ENCODE data around the gene HMGCLL1. TPM values are rescaled to one million over a fixed set of nuclear protein-coding genes. Genes with fewer than 3 reads are reported as not detected.
A peak's percentile ranks its signal among the peaks of the same experiment; 100 is the strongest.

Gene HMGCLL1
- total RNA-seq, 1 experiment from 2014 or later = 0.39 TPM

- DNase-seq = peak in 1 of 2 experiments; percentile 16
- Histone ChIP-seq H4K20me1 (ENCODE audit: insufficient read depth) (no peaks in the 10 kb centered on the region), H3F3A (ENCODE audit: insufficient read depth, low read depth) (no peaks in the 10 kb centered on the region), H3K4me2 (no peak overlapping the region), H3K9me3 (ENCODE audit: insufficient read depth, low read depth) (no peaks in the 10 kb centered on the region), H2AFZ (no peak overlapping the region), H3K27me3 (ENCODE audit: insufficient read depth, low read depth) (no peaks in the 10 kb centered on the region), H3K9me2 (ENCODE audit: insufficient read depth) (no peaks in the 10 kb centered on the region; the same call in 1 of the 2 replicates), H3K36me3 (ENCODE audit: low read depth) (no peaks in the 10 kb centered on the region), H3K79me2 (ENCODE audit: low read depth) (no peaks in the 10 kb centered on the region), H3K4me3 (no peak overlapping the region), H3K27ac (no peak overlapping the region), H3K4me1 (replicated peaks; ENCODE audit: insufficient read depth) (no peaks in the 10 kb centered on the region)
- TF ChIP-seq EZH2 (IDR thresholded peaks at IDR 0.05; ENCODE audit: low read depth) (no peak), CTCF (conservative IDR thresholded peaks at IDR 0.05) (peak; percentile 64)
- intact Hi-C loops (cut with micrococcal nuclease; ENCODE audit: unreplicated experiment) = loop anchor here (1.0 to 2.0 kb wide), 2 partner anchors 266 to 269 kb away; no protein-coding TSS in a partner anchor
- ChIA-PET CTCF (no interaction called here), POLR2A (ENCODE audit: unreplicated experiment) (no interaction called here)
- BruUV-seq (replicated peaks) = no TSS peak
Measured at GRCh38 chr6:55617272-55617671, 38.3 kb upstream of the HMGCLL1 start.

- intact Hi-C loops (cut with micrococcal nuclease; ENCODE audit: unreplicated experiment) = no loop called here
- Histone ChIP-seq H4K20me1 (ENCODE audit: insufficient read depth) (no peaks in the 10 kb centered on the region), H3K36me3 (ENCODE audit: low read depth) (no peaks in the 10 kb centered on the region), H3K27ac (no peak overlapping the region), H3K4me3 (no peak overlapping the region), H3K79me2 (ENCODE audit: low read depth) (no peaks in the 10 kb centered on the region), H3K9me3 (ENCODE audit: insufficient read depth, low read depth) (no peaks in the 10 kb centered on the region), H2AFZ (no peak overlapping the region), H3K4me1 (replicated peaks; ENCODE audit: insufficient read depth) (no peaks in the 10 kb centered on the region), H3F3A (ENCODE audit: insufficient read depth, low read depth) (no peaks in the 10 kb centered on the region), H3K4me2 (no peak overlapping the region), H3K27me3 (ENCODE audit: insufficient read depth, low read depth) (no peaks in the 10 kb centered on the region), H3K9me2 (ENCODE audit: insufficient read depth) (peaks cover 6% of the 10 kb centered on the region; the same call in 1 of the 2 replicates)
- TF ChIP-seq CTCF (conservative IDR thresholded peaks at IDR 0.05) (no peak), EZH2 (IDR thresholded peaks at IDR 0.05; ENCODE audit: low read depth) (no peak)
- DNase-seq = no peak
- ChIA-PET POLR2A (ENCODE audit: unreplicated experiment) (no interaction called here), CTCF (no interaction called here)
- BruUV-seq (replicated peaks) = no TSS peak
Measured at GRCh38 chr6:55604021-55604420, 25.0 kb upstream of the HMGCLL1 start.

GRCh38 chr6:55601120-55601519 lies 22.1 kb upstream of the HMGCLL1 start:
- no peaks in the 10 kb centered on the region for H3K79me2 ChIP-seq (ENCODE audit: low read depth)
- no peaks in the 10 kb centered on the region for H3K9me3 ChIP-seq (ENCODE audit: insufficient read depth, low read depth)
- TF ChIP-seq EZH2 (IDR thresholded peaks at IDR 0.05; ENCODE audit: low read depth) = no peak
- no peak for TF ChIP-seq CTCF (conservative IDR thresholded peaks at IDR 0.05)
- ChIA-PET CTCF (no interaction called here), POLR2A (ENCODE audit: unreplicated experiment) (no interaction called here)
- intact Hi-C loops (cut with micrococcal nuclease; ENCODE audit: unreplicated experiment) = no loop called here
- no peaks in the 10 kb centered on the region for H3F3A ChIP-seq (ENCODE audit: insufficient read depth, low read depth)
- H4K20me1 ChIP-seq (ENCODE audit: insufficient read depth) = no peaks in the 10 kb centered on the region
- H3K4me2 ChIP-seq = no peak overlapping the region
- no peaks in the 10 kb centered on the region for H3K36me3 ChIP-seq (ENCODE audit: low read depth)
- no peak for DNase-seq
- no peaks in the 10 kb centered on the region for H3K27me3 ChIP-seq (ENCODE audit: insufficient read depth, low read depth)
- no peak overlapping the region for H3K4me3 ChIP-seq
- H2AFZ ChIP-seq = no peak overlapping the region
- BruUV-seq (replicated peaks) = no TSS peak
- no peak overlapping the region for H3K27ac ChIP-seq
- no peaks in the 10 kb centered on the region for H3K4me1 ChIP-seq (replicated peaks; ENCODE audit: insufficient read depth)
- H3K9me2 ChIP-seq (ENCODE audit: insufficient read depth) = peaks cover 6% of the 10 kb centered on the region; the same call in 1 of the 2 replicates

All from PC-9 (cell line).